ENCODE measurements around the gene FAM20B.

DNA sequence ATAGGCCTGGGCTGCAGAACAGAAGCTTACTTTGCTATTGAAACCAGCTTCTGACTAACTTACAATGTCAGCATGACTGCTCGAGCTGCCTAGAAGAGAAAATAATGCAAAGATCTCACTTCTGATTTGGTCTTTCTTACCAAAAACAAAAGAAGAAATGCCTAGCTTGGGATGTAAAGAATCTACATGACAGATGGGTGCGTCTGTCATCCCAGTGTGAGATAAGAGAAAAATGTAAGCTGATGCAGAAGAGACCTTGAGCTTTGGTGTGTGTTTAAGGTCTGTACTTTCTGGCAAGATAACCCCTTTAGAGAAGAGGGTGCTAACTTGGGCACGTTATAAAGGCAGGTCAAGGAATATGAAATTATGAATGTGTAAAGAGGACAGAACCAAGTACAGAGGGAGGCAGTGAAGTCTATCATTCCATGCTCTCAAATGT is 3.6 kb downstream of the FAM20B start:
- TF ChIP-seq, protein P1, sequence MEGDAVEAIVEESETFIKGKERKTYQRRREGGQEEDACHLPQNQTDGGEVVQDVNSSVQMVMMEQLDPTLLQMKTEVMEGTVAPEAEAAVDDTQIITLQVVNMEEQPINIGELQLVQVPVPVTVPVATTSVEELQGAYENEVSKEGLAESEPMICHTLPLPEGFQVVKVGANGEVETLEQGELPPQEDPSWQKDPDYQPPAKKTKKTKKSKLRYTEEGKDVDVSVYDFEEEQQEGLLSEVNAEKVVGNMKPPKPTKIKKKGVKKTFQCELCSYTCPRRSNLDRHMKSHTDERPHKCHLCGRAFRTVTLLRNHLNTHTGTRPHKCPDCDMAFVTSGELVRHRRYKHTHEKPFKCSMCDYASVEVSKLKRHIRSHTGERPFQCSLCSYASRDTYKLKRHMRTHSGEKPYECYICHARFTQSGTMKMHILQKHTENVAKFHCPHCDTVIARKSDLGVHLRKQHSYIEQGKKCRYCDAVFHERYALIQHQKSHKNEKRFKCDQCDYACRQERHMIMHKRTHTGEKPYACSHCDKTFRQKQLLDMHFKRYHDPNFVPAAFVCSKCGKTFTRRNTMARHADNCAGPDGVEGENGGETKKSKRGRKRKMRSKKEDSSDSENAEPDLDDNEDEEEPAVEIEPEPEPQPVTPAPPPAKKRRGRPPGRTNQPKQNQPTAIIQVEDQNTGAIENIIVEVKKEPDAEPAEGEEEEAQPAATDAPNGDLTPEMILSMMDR (IDR thresholded peaks at IDR 0.05 in 8 of 11, conservative IDR thresholded peaks at IDR 0.05 in 3 of 11), result no peak
- no peak for TF ChIP-seq POLR2AphosphoS5 (IDR thresholded peaks at IDR 0.05)

Data from spleen (tissue), 7 donors.